GM18909 (cell line): ENCODE measurements around the gene PRKCE.

Experiments used
- ATAC-seq: cut with Tn5 transposase; IDR thresholded peaks from one replicate; pipeline ENCODE4 v1.9.1; 2021; ENCODE audit warnings: mild to moderate bottlenecking; ENCODE audit not compliant: unreplicated experiment, poor library complexity

The PRKCE gene

GRCh38 chr2:45994060-45994459 lies 342.6 kb downstream of the PRKCE start:
- no peak for ATAC-seq

GRCh38 chr2:46000660-46001059 lies 349.2 kb downstream of the PRKCE start:
- no peak for ATAC-seq

GRCh38 chr2:46001290-46001689 lies 349.8 kb downstream of the PRKCE start:
- no peak for ATAC-seq

- ATAC-seq = no peak
These were observed 350.4 kb downstream of the PRKCE start for GRCh38 chr2:46001741-46002506.

- ATAC-seq = no peak
These were observed 351.0 kb downstream of the PRKCE start for GRCh38 chr2:46002507-46002883.

GRCh38 chr2:46002947-46003346 lies 351.5 kb downstream of the PRKCE start:
- no peak for ATAC-seq

- no peak for ATAC-seq
These were observed 352.5 kb downstream of the PRKCE start for GRCh38 chr2:46003903-46004473.

GRCh38 chr2:46006473-46007025 lies 355.1 kb downstream of the PRKCE start:
- no peak for ATAC-seq

GRCh38 chr2:46007412-46007811 lies 355.9 kb downstream of the PRKCE start:
- no peak for ATAC-seq

GRCh38 chr2:46008091-46008870 lies 356.8 kb downstream of the PRKCE start:
- ATAC-seq = no peak

- ATAC-seq = no peak
These were observed 357.8 kb downstream of the PRKCE start for GRCh38 chr2:46009315-46009714.

- no peak for ATAC-seq
These were observed 358.3 kb downstream of the PRKCE start for GRCh38 chr2:46009772-46010171.

- no peak for ATAC-seq
These were observed 358.9 kb downstream of the PRKCE start for GRCh38 chr2:46010223-46010924.

- no peak for ATAC-seq
These were observed 359.5 kb downstream of the PRKCE start for GRCh38 chr2:46010925-46011490.

- no peak for ATAC-seq
These were observed 361.3 kb downstream of the PRKCE start for GRCh38 chr2:46012618-46013240.

- no peak for ATAC-seq
These were observed 362.3 kb downstream of the PRKCE start for GRCh38 chr2:46013726-46014125.

GRCh38 chr2:46014911-46015654 lies 363.6 kb downstream of the PRKCE start:
- ATAC-seq = no peak

- ATAC-seq = no peak
These were observed 364.2 kb downstream of the PRKCE start for GRCh38 chr2:46015671-46016070.

- no peak for ATAC-seq
These were observed 364.6 kb downstream of the PRKCE start for GRCh38 chr2:46016091-46016490.
